Stimulated activated naive CD4-positive, alpha-beta T cell treated with Interleukin-2 at 50 U/mL for 16 hours (primary cell): ENCODE measurements around the gene KTN1.

ENCODE experiments used
- DNase-seq: peaks from one replicate; lab custom pipeline; 2025; lab: John Stamatoyannopoulos, UW

Gene KTN1

DNA sequence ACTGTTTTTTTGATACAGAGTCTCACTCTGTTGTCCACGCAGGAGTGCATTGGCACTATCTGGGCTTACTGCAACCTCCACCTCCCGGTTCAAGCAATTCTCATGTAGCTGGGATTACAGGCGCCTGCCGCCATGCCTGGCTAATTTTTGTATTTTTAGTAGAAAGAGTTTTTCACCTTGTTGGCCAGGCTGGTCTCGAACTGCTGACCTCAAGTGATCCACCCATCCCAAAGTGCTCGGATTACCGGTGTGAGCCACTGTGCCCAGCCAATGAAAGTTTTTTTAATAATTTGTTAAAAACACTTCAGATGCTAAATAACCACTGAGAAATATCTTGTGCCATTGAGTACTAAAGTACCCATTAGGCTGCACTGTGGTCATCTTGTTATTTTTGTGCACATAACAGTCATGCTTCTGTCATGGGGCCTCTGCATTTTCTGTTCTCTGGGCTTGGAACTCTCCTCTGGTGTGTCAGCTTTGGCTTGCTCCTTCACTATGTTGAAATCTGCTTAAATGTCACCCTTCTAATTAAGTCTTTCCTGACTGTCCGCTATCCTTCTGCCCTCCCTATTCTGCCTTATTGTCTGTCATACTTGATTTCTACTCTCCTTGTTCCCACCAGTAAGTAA, 105.1 kb downstream of the KTN1 start:
- no peak for DNase-seq

GRCh38 chr14:55686713-55687112, 106.7 kb downstream of the KTN1 start:
- DNase-seq: no peak

DNA sequence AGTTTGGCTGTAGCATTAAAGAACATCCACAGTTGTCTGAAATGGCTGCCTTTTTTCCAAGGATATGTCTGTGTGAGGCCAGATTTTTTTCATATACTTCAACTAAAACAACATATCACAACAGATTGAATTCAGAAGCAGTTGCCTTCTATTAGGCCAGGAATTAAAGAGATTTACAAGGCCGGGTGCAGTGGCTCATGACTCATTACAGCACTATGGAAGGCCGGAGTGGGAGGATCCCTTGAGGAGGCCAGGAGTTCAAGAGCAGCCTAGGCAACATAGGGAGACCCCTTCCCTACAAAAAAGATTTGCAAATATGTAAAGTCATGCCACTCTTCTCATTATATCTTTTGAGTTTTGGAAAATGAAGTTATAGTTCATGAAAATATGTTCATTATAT, 108.6 kb downstream of the KTN1 start:
- DNase-seq: no peak

DNA sequence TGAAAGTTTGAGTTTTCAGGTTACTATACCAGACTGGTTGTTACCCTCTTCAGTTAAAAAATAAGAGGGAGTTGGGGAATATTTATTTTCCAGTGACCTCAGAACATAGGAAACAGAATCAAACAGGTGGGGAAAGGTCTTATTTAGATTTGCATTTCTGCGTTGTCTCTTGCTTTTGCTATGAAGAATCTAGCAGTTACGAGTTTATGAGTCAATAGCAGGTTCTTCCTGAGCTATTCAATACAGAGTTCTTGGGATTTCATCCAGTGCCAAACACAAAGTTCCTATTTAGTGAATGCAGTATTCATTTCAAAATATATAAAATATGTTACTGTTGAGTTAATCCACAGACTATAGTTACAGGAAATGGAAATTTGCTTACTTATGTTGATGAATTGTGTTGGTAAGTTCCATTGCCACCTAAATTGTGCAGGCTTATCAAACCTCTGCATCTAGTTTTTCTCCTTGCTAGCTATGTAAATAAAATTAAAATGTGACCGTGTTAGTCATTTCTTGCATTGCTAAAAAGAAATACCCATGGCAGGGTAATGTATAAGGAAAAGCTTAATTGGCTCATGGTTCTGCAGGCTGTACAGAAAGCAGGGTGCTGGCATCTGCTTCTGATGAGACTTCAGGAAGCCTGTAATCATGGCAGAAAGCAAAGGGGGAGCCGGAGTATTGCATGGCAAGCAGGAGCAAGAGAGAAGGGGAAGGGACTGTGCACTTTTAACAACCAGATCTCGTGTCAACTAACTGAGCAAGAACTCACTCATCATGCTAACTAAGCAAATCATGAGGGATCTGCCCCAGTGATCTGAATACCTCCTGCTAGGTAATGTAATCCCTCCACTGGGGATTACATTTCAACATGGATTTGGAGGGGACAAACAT, 110.2 kb downstream of the KTN1 start:
- DNase-seq: no peak

DNA sequence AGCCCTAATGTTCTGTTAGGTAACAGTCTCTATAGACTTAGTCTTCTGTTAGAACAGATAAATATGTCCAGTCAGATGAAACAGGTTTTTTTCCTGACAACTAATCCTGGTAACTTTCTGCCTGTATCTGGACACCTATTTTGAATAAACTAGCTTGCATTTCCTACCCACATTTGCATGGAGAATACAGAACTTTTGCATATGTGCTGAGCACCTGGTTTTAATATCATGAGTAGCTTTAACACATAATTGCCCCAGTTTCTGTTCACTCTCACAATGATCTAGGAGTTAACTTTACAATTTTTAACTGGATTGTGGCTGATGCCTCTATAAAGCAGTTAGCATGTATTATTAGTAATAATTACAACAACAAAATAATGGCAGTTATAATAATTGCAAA, 111.7 kb downstream of the KTN1 start:
- DNase-seq: no peak

GRCh38 chr14:55693904-55694303, 113.9 kb downstream of the KTN1 start:
- no peak for DNase-seq

DNA sequence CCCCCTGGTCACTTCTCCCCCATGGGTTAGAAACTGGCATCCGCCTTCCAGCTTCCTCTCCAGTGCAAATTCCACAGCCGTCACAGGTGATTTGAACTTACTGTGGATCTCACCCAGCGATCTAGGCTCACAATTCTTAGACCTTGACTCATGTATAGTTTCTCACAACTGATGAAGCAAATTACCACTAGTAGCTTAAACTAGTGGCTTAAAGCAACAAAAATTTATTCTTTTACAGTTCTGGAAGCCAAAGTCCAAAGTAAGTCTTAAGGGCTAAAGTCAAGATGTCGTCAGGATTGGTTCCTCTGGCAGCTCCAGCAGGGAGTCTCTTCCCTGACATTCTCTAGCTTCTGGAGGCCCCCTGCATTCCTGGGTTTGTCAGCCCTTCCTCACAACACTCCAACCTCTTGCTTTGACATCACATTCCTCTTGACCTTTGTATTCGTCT, 117.4 kb downstream of the KTN1 start:
- no peak for DNase-seq

DNA sequence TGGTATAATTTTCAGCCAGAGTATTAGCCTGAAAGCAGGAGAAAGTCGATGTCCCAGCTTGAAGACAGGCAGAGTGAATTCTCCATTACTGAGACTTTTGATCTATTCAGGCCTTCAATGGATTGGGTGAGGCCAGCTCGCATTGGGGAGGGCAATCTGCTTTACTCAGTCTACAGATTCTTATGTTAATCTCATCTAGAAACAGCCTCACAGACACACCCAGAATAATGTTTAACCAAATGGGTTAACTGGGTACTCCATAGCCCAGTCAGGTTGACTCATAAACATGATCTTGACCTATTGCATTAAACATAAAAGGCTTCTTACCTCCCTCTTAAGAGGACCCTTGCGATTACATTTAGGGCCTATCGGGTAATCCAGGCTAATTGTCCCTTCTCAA, 118.0 kb downstream of the KTN1 start:
- DNase-seq: no peak

GRCh38 chr14:55699131-55700057, 119.4 kb downstream of the KTN1 start:
- DNase-seq: no peak

- no peak for DNase-seq
These were observed 121.6 kb downstream of the KTN1 start for GRCh38 chr14:55701638-55702037.

DNA sequence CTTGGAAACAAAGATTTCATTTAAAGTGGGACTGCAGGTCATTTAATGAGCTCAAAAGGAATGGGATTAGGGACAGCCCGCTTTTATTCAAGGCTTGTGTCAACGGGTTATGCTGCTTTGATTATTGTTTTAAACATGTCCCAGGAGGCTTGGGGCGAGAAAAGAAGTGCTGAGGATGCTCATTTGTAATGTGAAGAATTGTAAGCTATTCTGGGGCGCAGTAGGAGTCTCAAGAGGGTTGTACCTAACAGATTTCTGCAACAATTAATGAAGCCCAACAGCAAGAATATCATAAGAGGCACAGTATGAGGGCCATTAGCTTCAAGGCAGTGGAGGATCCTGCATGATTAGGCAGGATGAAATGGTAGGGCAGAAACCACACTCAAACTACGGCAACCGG, 122.5 kb downstream of the KTN1 start:
- DNase-seq: no peak

DNA sequence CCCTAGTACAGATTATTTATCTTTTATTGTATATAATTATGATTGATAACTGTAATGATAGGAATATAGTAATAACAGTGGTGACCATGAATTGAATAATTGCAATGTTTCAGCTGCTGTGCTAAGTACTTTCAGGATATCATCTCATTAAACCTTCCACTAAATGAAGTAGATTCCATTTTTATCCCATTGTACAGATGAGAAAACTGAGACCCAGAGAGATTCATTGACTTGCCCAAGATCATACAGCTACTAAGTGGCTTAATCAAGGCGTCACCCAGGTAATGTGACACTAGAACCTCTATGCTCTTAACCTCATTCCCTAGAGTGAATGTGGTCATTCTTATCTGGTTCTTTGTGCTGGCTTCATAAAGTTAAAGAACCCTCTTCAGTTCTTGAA, 124.6 kb downstream of the KTN1 start:
- no peak for DNase-seq

DNA sequence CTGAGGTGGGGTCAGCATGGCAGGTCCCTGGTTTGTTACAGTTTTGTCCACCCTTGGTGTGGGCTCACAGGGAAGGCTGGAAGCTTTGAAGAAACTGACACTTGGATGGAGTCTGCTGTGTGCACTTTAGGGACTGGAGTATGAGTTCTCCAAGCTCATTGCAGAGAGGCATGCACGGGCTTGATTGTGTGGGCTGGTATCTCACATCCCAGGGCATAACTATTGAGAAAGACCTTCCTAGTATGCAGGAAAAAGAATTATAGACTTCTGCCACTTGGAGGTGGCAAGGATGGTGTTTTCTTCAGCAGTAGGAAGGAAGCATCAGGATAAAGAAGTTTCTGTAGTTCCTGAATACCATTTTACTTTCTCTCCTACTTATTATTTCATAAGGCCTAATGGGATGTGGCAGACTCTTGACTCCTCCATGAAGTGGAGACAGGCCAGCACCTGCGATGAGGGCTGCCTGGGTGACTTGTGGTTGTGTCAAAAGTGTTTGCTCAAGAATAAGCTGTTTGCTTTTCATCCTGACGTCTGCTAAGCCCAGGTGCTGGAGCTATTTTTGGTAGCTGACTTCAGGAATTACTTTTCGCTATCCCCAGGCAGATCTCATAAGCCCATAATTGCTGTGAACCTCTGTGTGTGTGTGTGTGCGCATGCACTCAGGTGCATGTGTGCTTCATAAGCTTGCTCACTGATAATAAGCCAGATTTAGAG, 125.8 kb downstream of the KTN1 start:
- no peak for DNase-seq

GRCh38 chr14:55706365-55706684, 126.3 kb downstream of the KTN1 start:
- DNase-seq: no peak

DNA sequence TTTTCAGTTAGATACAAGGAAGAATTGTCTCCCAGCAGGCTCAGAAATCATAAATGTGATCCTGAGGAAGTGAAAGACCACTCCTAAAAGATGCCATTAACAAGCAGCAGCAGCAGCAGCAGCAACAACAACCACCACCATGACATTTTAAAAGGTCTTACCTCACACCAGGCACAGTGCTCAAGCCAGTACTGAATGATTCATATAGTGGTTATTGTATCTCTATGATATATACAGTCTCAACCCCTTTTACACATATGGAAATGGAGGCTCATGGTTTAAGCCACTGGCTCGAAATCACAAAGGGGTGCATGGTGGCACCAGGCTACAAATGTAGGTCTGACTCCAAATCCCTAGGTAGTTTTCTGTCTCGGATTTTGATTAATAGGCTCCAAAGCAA, 126.9 kb downstream of the KTN1 start:
- no peak for DNase-seq

DNA sequence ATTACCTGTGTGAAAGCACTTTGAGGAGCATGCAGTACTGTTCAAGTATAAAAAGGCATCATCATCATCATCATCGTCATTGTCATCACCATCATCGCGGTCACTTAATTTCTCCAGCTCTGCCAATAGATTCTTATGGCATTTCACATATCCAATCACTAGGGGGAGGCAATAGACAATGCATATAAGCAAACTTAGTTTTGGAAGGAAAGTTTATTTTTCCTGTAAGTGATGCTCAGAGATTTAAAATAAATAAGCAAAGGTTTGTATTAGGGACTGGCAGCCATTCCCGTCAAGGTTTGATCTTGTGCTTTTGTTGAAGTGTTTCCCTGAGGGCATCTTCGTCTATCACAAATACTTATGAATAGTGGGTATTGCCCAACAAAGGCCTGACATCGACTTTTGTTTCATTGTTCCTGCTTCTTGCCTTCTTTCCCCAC, 127.4 kb downstream of the KTN1 start:
- no peak for DNase-seq

DNA sequence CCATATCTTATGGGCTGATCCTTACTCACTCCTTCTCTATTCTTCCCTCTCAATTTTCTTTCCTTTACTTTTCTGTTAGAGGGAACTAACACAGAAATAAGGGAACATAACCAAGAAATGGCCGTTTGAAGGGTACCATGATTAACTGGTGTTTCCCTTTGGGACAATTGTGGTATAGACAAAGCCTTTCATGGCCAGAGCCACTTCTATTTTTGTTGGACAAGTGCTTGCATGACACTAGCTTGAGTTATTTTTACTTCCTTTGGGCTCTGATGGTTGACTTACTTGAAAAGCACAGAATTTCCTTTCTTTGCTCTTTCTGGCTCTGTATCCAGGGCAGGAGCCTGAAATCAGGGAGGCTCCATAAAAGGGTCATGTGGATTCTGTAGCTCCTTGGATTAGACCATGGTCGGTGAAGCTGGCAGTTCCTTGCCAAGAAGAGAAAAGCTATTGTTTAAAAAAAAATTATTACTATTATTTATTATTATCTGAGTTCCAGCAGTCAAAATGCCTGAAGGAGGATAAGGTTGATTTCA, 130.6 kb downstream of the KTN1 start:
- no peak for DNase-seq

DNA sequence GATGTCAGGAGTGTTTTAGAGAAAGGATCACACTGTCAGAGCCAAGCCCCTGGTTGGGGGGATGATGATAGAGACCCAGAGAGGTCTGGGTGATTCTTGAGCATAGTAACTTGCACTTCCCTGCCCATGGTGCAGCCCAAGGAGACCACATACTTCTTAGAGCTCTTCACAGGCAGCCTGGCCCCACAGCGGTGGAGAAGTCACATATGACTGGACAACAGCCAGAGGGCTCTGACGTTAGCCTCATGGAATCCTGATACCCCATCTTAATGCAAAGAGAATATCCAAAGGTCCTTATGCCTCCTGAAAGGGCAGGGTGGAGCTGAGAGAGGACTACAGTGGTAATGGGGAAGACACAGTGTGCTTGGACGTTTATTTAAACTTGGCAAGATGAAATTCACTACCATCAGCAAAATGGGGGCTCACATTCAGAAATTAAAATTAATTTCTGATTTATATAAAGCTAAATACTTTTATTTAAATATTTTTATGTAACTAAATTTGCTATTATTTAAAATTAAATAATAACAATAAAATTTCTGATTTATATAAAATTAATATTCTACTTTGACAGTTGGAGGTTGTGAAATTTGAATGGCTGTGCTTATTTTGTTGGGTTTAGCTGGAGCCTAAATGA, 131.3 kb downstream of the KTN1 start:
- DNase-seq: no peak

DNA sequence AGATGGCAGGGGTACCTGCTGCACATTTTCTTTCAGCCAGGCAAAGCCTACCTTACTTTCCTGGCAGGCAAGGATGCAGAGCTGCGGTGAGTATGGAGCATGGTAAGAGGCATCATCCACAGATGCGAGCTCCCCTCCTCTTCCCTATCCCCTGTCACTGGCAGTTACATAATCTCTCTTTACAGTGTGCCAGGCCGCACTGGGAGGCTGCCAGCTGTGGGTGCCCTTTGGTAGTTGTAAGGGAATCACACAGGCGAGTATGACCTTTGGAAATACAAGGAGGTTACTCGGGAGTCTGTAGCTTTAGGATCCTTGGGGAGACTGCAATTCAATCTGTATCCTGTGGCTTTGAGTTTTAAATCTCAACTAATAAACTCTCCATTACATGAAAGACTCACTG, 132.5 kb downstream of the KTN1 start:
- no peak for DNase-seq

DNA sequence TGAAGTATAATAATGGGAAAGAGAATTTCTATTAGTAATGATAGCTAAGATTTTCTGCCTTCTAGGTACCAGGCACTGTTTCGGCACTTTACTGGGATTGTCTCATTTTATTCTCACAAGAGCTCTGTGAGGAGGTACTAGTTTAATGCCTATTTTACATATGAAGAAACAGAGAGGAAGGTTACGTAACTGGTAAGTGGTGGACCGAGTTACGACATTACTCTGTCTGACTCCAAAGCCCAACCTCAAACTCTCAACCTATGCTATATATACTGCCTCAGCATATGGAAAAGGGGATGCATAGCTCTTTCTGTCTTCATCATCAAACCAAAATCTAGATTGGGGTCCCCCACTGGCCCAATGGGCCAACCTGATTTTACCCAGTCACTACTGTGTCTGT, 133.5 kb downstream of the KTN1 start:
- DNase-seq: no peak

DNA sequence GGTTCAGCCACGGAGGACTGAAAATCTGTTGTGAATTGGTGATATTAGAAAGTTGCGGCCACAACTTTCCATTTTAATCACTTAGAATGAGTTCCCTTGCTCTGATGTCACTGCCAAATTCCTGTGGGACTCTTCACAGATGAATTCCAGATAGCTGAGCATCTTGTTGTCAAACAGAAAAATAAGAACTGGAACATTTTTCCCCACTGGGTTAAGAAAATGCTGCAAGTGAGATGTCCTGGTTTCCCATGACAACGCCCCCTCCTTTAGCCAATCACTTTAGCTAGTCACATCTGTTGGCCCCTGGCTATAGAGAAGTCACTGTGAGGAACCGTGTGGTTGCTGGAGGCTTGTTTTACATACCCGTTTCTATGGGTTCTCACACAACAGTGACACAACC, 135.9 kb downstream of the KTN1 start:
- no peak for DNase-seq
